T47D (cell line): Measurements from ENCODE around the gene NSMCE3.
A peak's percentile ranks its signal among the peaks of the same experiment; 100 is the strongest.
"Not testable (repeated sequence)": the region's sequence is repeated elsewhere in the genome, so short reads cannot be mapped to it uniquely, and the experiment has no call there.

ENCODE experiments used
- DNase-seq, 2 experiments: peaks; one replicate each; pipeline versions ENCODE4 v3.0.0 to v3.0.0-alpha.2; 2011 to 2012; ENCODE audit warnings: low read depth in 1 of 2, low spot score in 1 of 2
- JUND ChIP-seq: IDR thresholded peaks from 2 replicates; pipeline ENCODE4 v1.6.1; 2012; ENCODE audit warnings: low read depth
- in situ Hi-C: cut with HindIII; loops from 2 replicates; pipeline ENCODE4 v1.10.0; 2016; ENCODE audit warnings: low sequenced_read_pairs, low pct_unique_long_range_greater_than_20kb

Gene NSMCE3

GRCh38 chr15:29263289-29263688 is 6.3 kb downstream of the NSMCE3 start:
- no peak for TF ChIP-seq JUND
- no peak for DNase-seq
- in situ Hi-C loops, result no loop called here

- DNase-seq, result no peak
- no peak for TF ChIP-seq JUND
- in situ Hi-C loops, result no loop called here
Observed at GRCh38 chr15:29262738-29263137, 6.9 kb downstream of the NSMCE3 start.

GRCh38 chr15:29260896-29261295 is 8.7 kb downstream of the NSMCE3 start:
- in situ Hi-C loops, result no loop called here
- TF ChIP-seq JUND, result no peak
- DNase-seq, result no peak

DNA sequence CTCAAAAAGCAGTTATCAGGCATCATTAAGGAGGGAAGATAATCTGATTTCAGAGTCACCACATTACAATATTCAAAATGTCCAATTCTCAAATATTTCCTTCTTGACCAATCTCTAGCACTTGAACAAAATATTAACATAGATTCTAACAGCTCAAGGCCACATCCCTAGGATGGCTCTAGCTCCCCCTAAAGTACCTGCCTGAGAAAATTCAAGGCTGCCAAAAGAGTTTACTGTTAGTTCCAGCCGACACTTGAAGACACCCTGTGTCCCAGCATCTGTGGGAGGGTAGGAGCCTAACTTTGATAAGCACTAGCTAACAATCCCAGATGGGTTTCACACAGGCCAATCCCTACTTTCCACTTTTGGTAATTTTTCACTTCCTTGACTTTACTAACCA is 10.4 kb downstream of the NSMCE3 start:
- in situ Hi-C loops, result no loop called here

GRCh38 chr15:29252234-29252633 is 17.4 kb downstream of the NSMCE3 start:
- no peak for DNase-seq
- in situ Hi-C loops, result no loop called here
- TF ChIP-seq JUND, result no peak

More for the DNA sequence above, 10.4 kb downstream of the NSMCE3 start:
- no peak for TF ChIP-seq JUND
- no peak for DNase-seq

DNA sequence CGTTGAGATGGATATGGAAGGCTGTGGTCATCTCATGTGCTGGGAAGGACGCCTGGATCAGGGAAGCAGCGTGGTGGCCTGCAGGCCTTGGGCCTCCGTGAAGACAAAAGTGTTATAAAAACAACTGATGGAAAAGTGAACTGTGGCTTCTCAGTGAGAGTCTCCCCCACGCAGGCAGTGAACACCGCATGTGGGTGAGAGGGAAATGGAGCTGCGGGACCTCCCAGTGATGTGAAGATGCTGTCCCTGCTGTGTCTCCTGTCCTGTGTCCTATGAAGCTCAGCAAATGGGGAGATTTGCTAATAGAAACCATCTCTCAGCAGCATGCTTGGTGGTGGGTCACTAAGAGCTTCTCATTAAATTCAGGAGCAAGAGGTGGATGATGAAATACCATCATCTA is 25.1 kb downstream of the NSMCE3 start:
- no peak for DNase-seq
- in situ Hi-C loops, result no loop called here
- TF ChIP-seq JUND, result no peak

- in situ Hi-C loops, result no loop called here
- DNase-seq, result no peak
- no peak for TF ChIP-seq JUND
Observed at GRCh38 chr15:29244123-29244522, 25.5 kb downstream of the NSMCE3 start.

GRCh38 chr15:29242456-29243242 is 27.0 kb downstream of the NSMCE3 start:
- no peak for TF ChIP-seq JUND
- in situ Hi-C loops, result no loop called here
- DNase-seq, result peak in 1 of 2 experiments; percentile 49

- no peak for TF ChIP-seq JUND
- in situ Hi-C loops, result no loop called here
Observed at GRCh38 chr15:29241207-29241606, 28.4 kb downstream of the NSMCE3 start.

DNA sequence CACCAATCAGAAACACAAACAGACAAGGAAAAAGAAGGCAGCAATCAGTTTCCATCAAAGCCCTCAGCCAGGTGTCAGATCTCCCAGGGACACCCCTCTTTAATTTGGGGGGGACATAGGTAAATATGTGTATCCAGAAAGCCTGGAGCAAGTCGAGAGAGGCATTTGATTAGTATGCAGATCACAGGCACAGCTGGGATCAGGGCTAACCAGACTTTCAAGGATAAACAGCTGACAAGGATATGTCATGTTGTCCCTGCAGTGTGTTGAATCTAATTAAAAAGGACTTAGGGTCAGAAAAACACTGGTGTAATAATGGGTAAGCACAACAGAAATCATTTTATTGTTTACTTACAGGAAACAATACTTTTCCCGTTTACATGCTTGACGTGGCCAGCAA is 30.2 kb downstream of the NSMCE3 start:
- TF ChIP-seq JUND, result no peak
- DNase-seq, result no peak
- in situ Hi-C loops, result no loop called here

More at GRCh38 chr15:29241207-29241606, 28.4 kb downstream of the NSMCE3 start:
- no peak for DNase-seq

DNA sequence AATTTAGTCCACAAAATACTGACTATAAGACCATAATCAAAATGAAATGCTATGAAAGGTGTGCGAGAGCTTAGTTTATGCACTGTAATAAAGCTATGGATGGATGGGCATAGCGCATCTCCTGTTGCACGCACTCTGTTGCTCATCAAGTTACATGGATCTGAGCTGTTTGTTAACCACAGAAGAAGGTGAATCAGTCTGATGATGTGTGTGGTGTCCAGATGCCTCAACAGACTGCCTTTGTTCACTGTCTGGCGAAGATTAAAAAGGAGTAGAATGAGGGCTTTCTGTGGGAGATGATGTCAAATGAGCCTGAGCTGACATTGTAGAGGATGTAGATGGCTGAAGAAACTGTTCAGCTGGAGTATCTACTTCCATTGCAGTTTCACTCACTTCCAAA is 36.1 kb downstream of the NSMCE3 start:
- TF ChIP-seq JUND, result no peak
- DNase-seq, result no peak
- in situ Hi-C loops, result no loop called here

- in situ Hi-C loops, result no loop called here
- no peak for TF ChIP-seq JUND
- DNase-seq, result no peak
Observed at GRCh38 chr15:29226436-29227208, 43.0 kb downstream of the NSMCE3 start.

- DNase-seq, result no peak
Observed at GRCh38 chr15:29225534-29226234, 43.9 kb downstream of the NSMCE3 start.

DNA sequence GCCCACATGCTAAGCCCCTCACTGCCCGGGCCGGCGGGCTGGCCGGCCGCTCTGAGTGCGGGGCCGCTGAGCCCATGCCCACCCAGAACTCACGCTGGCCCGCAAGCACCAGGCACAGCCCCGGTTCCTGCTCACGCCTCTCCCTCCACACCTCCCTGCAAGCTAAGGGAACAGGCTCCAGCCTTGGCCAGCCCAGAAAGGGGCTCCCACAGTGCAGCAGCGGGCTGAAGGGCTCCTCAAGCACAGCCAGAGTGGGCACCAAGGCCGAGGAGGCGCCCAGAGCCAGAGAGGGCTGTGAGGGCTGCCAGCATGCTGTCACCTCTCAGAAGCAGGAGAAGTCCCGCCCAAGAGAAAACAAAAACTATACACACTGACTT is 44.6 kb downstream of the NSMCE3 start:
- in situ Hi-C loops, DNase-seq: not testable (repeated sequence)

More at GRCh38 chr15:29225534-29226234, 43.9 kb downstream of the NSMCE3 start:
- in situ Hi-C loops, result no loop called here
- TF ChIP-seq JUND, result no peak

DNA sequence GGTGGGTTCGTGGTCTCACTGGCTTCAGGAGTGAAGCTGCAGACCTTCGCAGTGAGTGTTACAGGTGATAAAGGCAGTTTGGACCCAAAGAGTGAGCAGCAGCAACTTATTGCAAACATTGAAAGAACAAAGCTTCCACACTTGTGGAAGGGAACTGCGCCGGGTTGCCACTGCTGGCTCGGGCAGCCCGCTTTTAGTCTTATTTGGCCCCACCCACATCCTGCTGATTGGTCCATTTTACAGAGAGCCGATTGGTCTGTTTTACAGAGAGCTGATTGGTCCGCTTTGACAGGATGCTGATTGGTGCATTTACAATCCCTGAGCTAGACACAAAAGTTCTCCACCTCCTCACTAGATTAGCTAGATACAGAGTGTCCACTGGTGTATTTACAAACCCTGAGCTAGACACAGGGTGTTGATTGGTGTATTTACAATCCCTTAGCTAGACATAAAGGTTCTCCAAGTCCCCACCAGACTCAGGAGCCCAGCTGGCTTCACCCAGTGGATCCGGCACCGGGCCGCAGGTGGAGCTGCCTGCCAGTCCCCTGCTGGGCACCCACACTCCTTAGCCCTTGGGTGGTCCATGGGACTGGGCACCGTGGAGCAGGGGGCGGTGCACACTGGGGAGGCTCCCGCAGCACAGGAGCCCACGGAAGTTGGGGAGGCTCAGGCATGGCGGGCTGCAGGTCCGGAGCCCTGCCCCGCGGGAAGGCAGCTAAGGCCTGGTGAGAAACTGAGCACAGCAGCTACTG is 45.2 kb downstream of the NSMCE3 start:
- DNase-seq, in situ Hi-C loops: not testable (repeated sequence)
